ENCODE results near the gene RAB9B. TPM values are rescaled to one million over a fixed set of nuclear protein-coding genes. Genes with fewer than 3 reads are reported as not detected.

RAB9B gene, protein sequence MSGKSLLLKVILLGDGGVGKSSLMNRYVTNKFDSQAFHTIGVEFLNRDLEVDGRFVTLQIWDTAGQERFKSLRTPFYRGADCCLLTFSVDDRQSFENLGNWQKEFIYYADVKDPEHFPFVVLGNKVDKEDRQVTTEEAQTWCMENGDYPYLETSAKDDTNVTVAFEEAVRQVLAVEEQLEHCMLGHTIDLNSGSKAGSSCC
- 0.55 and 0.62 TPM in 2 replicates for total RNA-seq

DNA sequence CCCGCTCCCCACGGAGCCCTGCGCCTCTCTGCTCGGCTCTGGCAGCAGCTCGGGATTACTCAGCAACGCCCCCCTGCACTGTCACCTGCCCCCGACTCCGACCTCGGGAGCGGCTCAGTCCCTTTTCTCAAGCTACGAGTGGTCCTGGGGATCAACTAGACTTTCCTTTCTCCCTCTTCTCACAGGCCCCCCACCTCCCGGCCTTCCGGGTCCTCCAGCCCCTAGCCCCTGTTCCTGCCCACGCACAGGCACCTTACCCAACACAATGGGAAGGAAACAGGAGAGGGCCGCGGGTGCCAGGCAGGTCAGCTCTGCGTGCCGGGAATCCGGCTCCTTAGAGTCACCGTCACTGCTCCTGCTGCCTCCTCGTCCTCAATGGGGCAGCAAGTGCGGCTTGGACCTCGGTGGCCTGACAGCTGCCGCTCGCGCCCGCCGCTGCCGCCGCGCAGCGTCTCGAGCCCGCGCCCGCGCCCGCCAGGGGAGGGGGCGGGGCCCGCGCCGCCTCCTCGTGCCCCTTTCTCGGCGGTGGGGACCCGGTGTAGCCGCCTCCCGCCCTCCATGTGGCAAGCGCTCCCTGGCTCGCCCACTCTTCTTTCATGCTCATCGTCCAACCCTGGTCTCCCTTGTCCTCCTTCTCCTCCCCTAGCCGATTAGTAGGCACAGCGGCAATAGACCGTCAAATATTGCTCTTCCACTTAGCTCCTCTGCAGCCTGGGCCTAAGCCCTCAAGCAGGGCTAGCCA lies at the start of gene RAB9B:
RAB9B (minus strand) TSS at position 455 of the 742 bp plus-strand sequence. CDS start 6,473 bp downstream, outside the sequence.
- DNase-seq (ENCODE audit: low spot score), result peak; percentile 34
- Mint-ChIP-seq H3K4me1 (ENCODE audit: low read depth) (peaks cover 3% of the 10 kb centered on the region), H3K27me3 (ENCODE audit: low read depth) (peaks cover 19% of the 10 kb centered on the region), H3K36me3 (ENCODE audit: low read depth) (no peaks in the 10 kb centered on the region), H3K4me3 (ENCODE audit: low read depth) (peak within 1 kb of the TSS; percentile 83), H3K27ac (peak within 1 kb of the TSS; percentile 45), H3K9me3 (no peaks in the 10 kb centered on the region)
- intact Hi-C loops (cut with micrococcal nuclease), result no loop called here

DNA sequence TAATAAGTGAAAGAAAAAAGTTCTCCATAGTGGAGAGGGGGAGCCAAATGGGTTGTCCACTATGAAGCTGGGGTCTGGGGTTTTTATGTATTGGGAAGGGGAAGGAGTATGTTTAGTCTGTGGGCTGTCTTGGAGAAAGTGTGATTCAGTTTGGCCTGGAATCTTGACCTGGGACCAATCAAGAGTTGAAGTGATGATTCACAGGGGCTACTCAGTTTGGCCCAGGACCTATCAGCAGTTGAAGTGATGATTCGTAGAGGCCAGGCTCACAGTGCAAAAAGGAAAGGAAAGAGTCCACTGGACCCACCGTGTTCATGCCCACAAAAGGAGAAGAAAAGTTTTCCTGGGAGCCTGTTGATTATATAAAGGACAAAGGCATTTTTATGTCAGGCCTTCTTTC lies 47.3 kb upstream of the RAB9B start:
- Mint-ChIP-seq H3K4me3 (ENCODE audit: low read depth) (no peak overlapping the region), H3K9me3 (no peaks in the 10 kb centered on the region), H3K4me1 (ENCODE audit: low read depth) (peaks cover 5% of the 10 kb centered on the region), H3K27me3 (ENCODE audit: low read depth) (no peaks in the 10 kb centered on the region), H3K36me3 (ENCODE audit: low read depth) (no peaks in the 10 kb centered on the region), H3K27ac (no peak overlapping the region)
- no peak for DNase-seq (ENCODE audit: low spot score)
- intact Hi-C loops (cut with micrococcal nuclease), result no loop called here

DNA sequence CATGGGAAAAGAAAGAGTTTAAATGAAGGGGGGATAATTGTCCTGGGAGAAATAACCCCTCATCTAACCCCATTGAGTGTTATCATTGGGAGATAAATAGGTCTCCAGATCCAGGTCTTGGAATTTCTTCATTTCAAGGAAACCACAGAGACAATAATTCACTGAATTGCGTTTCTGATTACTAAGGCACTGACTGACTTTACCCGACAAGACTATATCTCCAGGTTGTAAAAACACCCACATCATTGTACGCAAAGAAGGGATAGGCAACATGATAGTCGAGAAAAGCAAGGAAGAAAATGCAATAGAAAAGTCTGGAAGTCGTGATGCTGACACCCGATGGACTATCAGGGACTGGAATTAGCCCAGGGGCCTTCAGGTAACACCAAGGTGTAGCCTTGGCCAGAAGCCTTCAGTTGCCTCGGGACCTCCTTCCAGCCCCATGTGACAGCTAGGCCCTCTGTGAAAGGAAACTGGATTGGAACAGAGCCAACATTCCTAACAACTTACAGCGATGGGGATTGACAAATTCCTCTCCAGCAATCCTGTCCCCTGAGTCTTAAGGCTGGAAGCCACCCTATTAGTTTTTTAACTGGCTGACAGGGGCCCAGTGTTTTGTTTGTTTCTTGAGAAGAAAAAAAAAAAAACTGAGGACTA lies 46.5 kb upstream of the RAB9B start:
- no peaks in the 10 kb centered on the region for H3K9me3 Mint-ChIP-seq
- no peak overlapping the region for H3K27ac Mint-ChIP-seq
- H3K4me3 Mint-ChIP-seq (ENCODE audit: low read depth), result no peak overlapping the region
- intact Hi-C loops (cut with micrococcal nuclease), result no loop called here
- no peaks in the 10 kb centered on the region for H3K36me3 Mint-ChIP-seq (ENCODE audit: low read depth)
- H3K4me1 Mint-ChIP-seq (ENCODE audit: low read depth), result peaks cover 5% of the 10 kb centered on the region
- H3K27me3 Mint-ChIP-seq (ENCODE audit: low read depth), result no peaks in the 10 kb centered on the region
- no peak for DNase-seq (ENCODE audit: low spot score)

DNA sequence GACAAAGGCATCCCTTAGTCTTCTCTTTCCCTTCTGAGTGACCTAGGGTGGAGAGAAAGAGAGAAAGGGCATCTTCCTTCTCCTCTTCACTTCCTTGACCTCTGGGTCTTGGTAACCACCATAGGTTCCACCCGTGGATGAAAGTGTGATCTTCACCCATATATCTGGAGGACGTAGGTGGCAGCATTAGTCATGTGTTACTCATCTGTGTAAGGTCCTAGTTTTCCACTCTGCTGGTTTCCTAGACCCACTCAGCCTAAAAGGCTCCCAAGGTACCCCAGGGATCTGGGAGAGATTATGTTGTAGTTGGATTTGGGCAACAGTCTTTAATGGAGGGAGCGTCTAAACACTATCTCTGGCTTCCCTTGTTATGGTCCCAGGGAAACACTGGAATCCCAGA lies 45.5 kb upstream of the RAB9B start:
- intact Hi-C loops (cut with micrococcal nuclease), result no loop called here
- Mint-ChIP-seq H3K27me3 (ENCODE audit: low read depth) (no peaks in the 10 kb centered on the region), H3K36me3 (ENCODE audit: low read depth) (no peaks in the 10 kb centered on the region), H3K27ac (no peak overlapping the region), H3K4me1 (ENCODE audit: low read depth) (peaks cover 5% of the 10 kb centered on the region), H3K9me3 (no peaks in the 10 kb centered on the region), H3K4me3 (ENCODE audit: low read depth) (no peak overlapping the region)
- DNase-seq (ENCODE audit: low spot score), result no peak

DNA sequence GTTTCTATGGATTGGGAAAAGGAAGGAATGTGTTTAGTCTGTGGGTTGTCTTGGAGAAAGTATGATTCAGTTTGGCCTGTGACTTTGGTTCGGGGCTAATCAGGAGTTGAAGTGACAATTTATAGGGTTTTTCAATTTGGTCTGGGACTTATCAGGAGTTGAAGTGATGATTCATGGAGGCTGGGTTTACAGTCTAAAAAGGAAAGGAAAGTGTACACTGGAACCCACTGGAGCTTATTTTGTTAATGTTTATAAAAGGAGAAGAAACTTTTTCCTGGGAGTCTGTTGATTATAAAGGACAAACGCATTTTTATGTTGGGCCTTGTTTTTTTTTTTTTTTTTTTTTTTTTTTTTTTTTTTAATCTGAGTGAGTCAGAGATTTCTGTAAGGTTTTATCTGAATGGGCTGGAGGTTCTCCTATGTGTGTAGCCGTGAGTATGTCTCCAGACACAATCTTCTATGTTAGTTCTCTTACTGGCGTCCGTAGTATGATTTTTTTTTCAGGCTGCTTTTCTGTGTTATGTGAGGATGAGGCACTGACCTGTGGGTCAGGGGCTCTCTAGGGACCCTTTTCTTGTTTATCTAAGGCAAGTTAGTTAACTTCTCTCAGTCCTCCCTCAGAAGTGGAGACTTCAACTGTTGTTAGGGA lies 33.0 kb upstream of the RAB9B start:
- Mint-ChIP-seq H3K36me3 (ENCODE audit: low read depth) (no peaks in the 10 kb centered on the region), H3K4me1 (ENCODE audit: low read depth) (no peaks in the 10 kb centered on the region), H3K4me3 (ENCODE audit: low read depth) (no peak overlapping the region), H3K27me3 (ENCODE audit: low read depth) (no peaks in the 10 kb centered on the region), H3K27ac (no peak overlapping the region), H3K9me3 (no peaks in the 10 kb centered on the region)
- DNase-seq (ENCODE audit: low spot score), result no peak
- intact Hi-C loops (cut with micrococcal nuclease), result no loop called here

DNA sequence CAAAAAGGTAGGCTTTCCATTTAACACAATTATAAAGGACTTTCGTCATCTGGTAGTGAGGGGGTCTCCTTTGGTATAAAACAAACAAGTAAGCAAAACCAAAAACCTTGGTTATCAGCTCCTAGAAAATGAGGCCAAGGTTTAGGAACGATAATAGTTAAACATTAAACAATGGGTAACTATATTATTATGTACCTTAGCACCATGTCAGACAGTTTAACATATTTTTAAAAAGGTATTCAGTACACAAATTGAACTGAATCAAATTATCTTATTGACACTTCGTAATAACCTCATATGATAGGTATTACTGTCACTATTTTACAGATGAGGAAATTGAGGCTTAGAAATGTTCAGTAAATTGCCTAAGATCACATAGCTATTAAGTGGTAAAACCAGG lies 32.1 kb upstream of the RAB9B start:
- intact Hi-C loops (cut with micrococcal nuclease), result no loop called here
- H3K4me1 Mint-ChIP-seq (ENCODE audit: low read depth), result no peaks in the 10 kb centered on the region
- no peak overlapping the region for H3K27ac Mint-ChIP-seq
- no peak for DNase-seq (ENCODE audit: low spot score)
- H3K4me3 Mint-ChIP-seq (ENCODE audit: low read depth), result no peak overlapping the region
- no peaks in the 10 kb centered on the region for H3K36me3 Mint-ChIP-seq (ENCODE audit: low read depth)
- no peaks in the 10 kb centered on the region for H3K27me3 Mint-ChIP-seq (ENCODE audit: low read depth)
- H3K9me3 Mint-ChIP-seq, result no peaks in the 10 kb centered on the region

DNA sequence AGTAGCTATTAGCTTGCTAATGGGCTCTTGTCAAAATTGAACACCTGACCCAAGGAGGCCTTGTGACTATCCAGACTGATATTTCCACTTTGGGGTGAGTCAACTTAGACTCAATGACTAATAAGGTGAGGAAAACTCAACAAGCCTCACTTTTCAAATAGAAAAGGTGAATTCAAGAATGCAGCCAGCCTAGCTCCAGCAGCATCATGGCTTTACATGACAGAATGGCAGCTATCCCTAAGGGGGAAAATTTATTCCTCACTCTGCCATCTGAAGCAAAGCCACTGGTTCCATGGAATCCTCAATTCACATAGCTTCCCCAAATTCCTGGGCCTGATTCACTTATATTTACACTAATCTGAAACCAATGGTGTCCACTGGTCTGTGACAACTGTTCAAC lies 29.1 kb upstream of the RAB9B start:
- no peak overlapping the region for H3K4me3 Mint-ChIP-seq (ENCODE audit: low read depth)

DNA sequence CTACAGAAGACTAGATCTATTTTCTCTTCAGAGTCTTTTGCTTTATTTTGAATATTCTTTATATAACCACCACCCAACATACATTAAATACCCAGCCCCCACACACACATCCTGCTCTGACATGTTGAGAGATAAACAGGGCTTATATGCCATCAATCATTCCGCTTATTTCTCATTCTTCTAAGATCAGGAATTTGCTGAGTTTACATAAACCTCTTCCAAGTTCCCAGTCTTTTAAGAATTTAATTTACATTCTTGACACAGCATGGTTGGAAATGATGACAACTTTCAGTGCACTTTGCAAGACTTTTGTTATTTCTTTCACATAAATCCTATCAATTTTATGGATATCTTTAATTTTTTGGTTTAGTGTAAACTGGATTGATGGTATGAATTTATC lies 17.5 kb upstream of the RAB9B start:
- Mint-ChIP-seq H3K4me3 (ENCODE audit: low read depth) (no peak overlapping the region), H3K27me3 (ENCODE audit: low read depth) (peaks cover 2% of the 10 kb centered on the region), H3K36me3 (ENCODE audit: low read depth) (no peaks in the 10 kb centered on the region), H3K4me1 (ENCODE audit: low read depth) (peaks cover 3% of the 10 kb centered on the region), H3K9me3 (no peaks in the 10 kb centered on the region), H3K27ac (no peak overlapping the region)
- intact Hi-C loops (cut with micrococcal nuclease), result no loop called here
- DNase-seq (ENCODE audit: low spot score), result no peak

More for the DNA sequence above, 29.1 kb upstream of the RAB9B start:
- DNase-seq (ENCODE audit: low spot score), result no peak
- no peaks in the 10 kb centered on the region for H3K9me3 Mint-ChIP-seq
- intact Hi-C loops (cut with micrococcal nuclease), result no loop called here
- no peaks in the 10 kb centered on the region for H3K4me1 Mint-ChIP-seq (ENCODE audit: low read depth)
- no peaks in the 10 kb centered on the region for H3K27me3 Mint-ChIP-seq (ENCODE audit: low read depth)
- no peaks in the 10 kb centered on the region for H3K36me3 Mint-ChIP-seq (ENCODE audit: low read depth)
- H3K27ac Mint-ChIP-seq, result no peak overlapping the region

DNA sequence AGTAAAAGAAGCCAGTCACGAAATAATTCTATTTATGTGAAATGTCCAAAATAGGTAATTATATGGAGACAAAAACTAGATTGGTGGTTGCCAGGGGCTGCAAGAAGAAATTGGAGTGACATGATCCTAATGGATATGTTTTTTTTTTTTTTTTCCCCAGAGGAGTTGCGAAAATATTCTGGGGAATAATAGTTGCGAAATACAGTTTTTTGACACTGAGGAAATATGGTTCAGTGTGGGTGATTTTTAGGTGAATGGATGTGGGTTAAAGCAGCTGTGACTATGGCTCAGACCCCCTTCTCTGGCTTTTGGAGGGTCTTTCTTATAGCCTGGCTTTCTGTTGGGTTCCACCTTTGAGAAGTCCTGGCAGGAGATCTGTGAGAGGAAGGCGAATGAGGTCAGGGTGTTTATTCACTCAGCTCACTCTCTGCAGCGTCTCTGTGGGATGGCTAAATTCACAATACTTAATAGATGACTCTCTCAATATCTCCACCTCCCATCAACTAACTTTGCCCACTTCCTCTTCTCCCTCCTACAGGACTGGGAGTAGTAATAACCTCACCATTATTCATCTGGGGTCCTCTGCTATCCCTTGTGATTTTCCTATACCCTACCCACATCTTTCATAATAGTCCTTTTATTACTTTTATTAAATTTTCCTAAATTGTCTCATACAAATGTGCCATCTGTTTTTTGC lies 15.3 kb upstream of the RAB9B start:
- no peak overlapping the region for H3K27ac Mint-ChIP-seq
- H3K27me3 Mint-ChIP-seq (ENCODE audit: low read depth), result peaks cover 2% of the 10 kb centered on the region
- no peak for DNase-seq (ENCODE audit: low spot score)
- intact Hi-C loops (cut with micrococcal nuclease), result no loop called here
- H3K4me3 Mint-ChIP-seq (ENCODE audit: low read depth), result no peak overlapping the region
- no peaks in the 10 kb centered on the region for H3K9me3 Mint-ChIP-seq
- no peaks in the 10 kb centered on the region for H3K36me3 Mint-ChIP-seq (ENCODE audit: low read depth)
- peaks cover 3% of the 10 kb centered on the region for H3K4me1 Mint-ChIP-seq (ENCODE audit: low read depth)

DNA sequence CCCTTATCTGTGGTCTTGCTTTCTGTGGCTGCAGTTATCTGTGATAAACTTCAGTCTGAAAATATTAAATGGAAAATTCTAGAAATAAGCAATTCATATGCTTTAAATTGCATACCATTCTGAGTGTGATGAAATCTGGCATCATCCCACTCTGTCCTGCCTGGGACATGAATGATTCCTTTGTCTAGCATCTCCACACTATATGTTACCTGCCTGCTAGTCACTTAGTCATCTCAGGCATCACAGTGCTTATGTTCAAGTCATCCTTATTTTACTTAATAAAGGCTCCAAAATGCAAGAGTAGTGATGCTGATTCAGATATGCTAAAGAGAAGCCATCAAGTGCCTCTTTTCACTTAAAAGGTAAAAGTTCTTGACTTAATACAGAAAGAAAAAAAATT lies 14.3 kb upstream of the RAB9B start:
- H3K4me1 Mint-ChIP-seq (ENCODE audit: low read depth), result peaks cover 3% of the 10 kb centered on the region
- H3K36me3 Mint-ChIP-seq (ENCODE audit: low read depth), result no peaks in the 10 kb centered on the region
- peaks cover 2% of the 10 kb centered on the region for H3K27me3 Mint-ChIP-seq (ENCODE audit: low read depth)
- intact Hi-C loops (cut with micrococcal nuclease), result no loop called here
- H3K27ac Mint-ChIP-seq, result no peak overlapping the region
- no peak overlapping the region for H3K4me3 Mint-ChIP-seq (ENCODE audit: low read depth)
- H3K9me3 Mint-ChIP-seq, result no peaks in the 10 kb centered on the region
- DNase-seq (ENCODE audit: low spot score), result no peak

DNA sequence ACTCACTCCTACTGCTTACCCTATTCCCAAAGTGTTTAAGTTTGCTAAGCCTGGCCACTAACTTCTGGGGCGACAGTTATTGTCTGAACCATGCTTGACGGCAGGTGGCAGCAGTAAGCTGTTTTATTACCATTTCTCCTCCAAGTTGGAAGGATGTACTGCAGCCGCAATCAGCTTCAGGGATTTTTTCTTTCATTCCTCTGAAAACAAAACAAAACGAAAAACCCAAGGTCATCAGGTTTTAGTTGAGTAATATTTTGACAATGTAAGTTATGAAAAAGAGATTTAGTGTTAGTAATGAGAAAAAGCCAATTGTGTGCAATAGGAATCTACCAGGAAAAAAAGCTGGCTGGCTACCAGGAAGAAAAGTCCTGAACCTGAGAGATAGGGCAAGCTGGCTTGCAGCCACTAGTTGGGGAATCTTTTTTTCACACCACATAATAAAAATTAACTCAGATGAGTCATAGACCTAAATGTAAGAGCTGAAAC lies 13.2 kb upstream of the RAB9B start:
- no peak overlapping the region for H3K27ac Mint-ChIP-seq
- no peak overlapping the region for H3K4me3 Mint-ChIP-seq (ENCODE audit: low read depth)
- H3K4me1 Mint-ChIP-seq (ENCODE audit: low read depth), result peaks cover 3% of the 10 kb centered on the region
- intact Hi-C loops (cut with micrococcal nuclease), result loop anchor here (1.0 kb wide), 2 partner anchors 96 to 293 kb away; no protein-coding TSS in a partner anchor
- no peak for DNase-seq (ENCODE audit: low spot score)
- H3K9me3 Mint-ChIP-seq, result no peaks in the 10 kb centered on the region
- H3K36me3 Mint-ChIP-seq (ENCODE audit: low read depth), result no peaks in the 10 kb centered on the region
- H3K27me3 Mint-ChIP-seq (ENCODE audit: low read depth), result peaks cover 2% of the 10 kb centered on the region

DNA sequence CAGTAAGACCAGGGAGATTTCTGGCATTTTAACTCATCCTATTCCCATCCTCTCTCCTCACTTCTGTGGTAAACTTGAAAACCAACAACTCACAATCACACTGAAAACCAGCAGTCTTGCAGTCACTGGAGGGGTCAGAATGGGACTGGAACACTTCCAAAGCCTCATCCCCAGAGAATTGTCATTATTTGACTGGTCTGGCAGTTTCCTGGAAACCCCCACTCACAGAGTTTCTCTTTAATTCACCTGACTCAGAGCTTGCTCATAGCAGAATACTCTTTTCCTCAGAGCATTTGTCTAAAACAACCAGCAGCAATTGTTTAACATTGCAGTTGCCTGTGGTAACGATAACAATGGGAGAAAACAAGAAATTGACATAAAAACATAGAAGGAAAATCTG lies 7.3 kb upstream of the RAB9B start:
- Mint-ChIP-seq H3K27ac (no peak overlapping the region), H3K9me3 (peaks cover 8% of the 10 kb centered on the region), H3K4me3 (ENCODE audit: low read depth) (no peak overlapping the region), H3K4me1 (ENCODE audit: low read depth) (peaks cover 3% of the 10 kb centered on the region), H3K36me3 (ENCODE audit: low read depth) (no peaks in the 10 kb centered on the region), H3K27me3 (ENCODE audit: low read depth) (peaks cover 5% of the 10 kb centered on the region)
- intact Hi-C loops (cut with micrococcal nuclease), result no loop called here
- no peak for DNase-seq (ENCODE audit: low spot score)
